ENCODE data around the gene SH2D4B. TPM values are rescaled to one million over a fixed set of nuclear protein-coding genes. Genes with fewer than 3 reads are reported as not detected.

SH2D4B gene
- total RNA-seq, 3 donors from 2014 or later = 0.15 to 0.16 TPM; not detected in 1

DNA sequence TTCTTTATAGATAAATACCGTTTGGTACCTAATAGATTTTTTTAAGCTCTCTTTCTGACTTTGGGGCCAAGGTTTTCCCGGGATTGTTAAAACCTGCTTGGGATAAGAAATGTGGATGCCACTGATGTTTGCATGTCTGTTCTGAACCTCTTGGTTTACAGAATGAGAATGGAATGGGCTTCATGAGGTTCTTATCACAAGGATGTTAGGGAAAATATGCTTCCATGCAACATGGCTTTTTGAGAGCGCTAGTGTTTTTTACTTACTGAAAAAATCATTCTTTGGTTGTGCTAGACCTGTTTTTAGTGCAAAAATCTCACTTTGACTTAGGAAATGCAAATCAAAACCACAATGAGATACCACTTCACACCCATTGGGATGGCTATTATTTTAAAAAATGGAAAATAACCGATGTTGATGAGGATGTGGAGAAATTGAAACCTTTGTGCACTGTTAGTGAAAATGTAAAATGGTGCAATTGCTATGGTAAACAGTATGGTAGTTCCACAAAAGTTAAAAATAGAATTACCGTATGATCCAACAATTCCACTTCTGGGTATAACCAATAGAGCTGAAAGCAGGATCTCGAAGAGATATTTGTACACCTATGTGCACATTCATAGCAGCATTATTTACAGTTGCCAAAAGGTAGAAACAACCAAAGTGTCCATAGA lies 44.7 kb upstream of the SH2D4B start:
- peak overlapping the region; percentile 26 to 66 for H3K27ac ChIP-seq
- no peaks in the 10 kb centered on the region for H3K27me3 ChIP-seq
- TF ChIP-seq, protein P1, sequence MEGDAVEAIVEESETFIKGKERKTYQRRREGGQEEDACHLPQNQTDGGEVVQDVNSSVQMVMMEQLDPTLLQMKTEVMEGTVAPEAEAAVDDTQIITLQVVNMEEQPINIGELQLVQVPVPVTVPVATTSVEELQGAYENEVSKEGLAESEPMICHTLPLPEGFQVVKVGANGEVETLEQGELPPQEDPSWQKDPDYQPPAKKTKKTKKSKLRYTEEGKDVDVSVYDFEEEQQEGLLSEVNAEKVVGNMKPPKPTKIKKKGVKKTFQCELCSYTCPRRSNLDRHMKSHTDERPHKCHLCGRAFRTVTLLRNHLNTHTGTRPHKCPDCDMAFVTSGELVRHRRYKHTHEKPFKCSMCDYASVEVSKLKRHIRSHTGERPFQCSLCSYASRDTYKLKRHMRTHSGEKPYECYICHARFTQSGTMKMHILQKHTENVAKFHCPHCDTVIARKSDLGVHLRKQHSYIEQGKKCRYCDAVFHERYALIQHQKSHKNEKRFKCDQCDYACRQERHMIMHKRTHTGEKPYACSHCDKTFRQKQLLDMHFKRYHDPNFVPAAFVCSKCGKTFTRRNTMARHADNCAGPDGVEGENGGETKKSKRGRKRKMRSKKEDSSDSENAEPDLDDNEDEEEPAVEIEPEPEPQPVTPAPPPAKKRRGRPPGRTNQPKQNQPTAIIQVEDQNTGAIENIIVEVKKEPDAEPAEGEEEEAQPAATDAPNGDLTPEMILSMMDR (IDR thresholded peaks at IDR 0.05) = no peak
- TF ChIP-seq POLR2AphosphoS5 (IDR thresholded peaks at IDR 0.05) (no peak), POLR2A (IDR thresholded peaks at IDR 0.05) (no peak)
- no peak for DNase-seq (ENCODE audit: low spot score in 2 of 2)
- H3K36me3 ChIP-seq = no peaks in the 10 kb centered on the region
- no peaks in the 10 kb centered on the region for H3K9me3 ChIP-seq
- no peak overlapping the region for H3K4me3 ChIP-seq
- peaks cover 10 to 16% of the 10 kb centered on the region in 2 donors for H3K4me1 ChIP-seq
- intact Hi-C loops (cut with DNase I; ENCODE audit: low total_unique reads) = no loop called here

- Histone ChIP-seq H3K36me3 (no peaks in the 10 kb centered on the region), H3K4me3 (no peak overlapping the region), H3K27me3 (no peaks in the 10 kb centered on the region), H3K4me1 (peaks cover 9 to 17% of the 10 kb centered on the region in 2 donors), H3K9me3 (no peaks in the 10 kb centered on the region), H3K27ac (peak overlapping the region; percentile 26 to 66)
- DNase-seq (ENCODE audit: low spot score in 2 of 2) = no peak
- TF ChIP-seq, protein P1 (IDR thresholded peaks at IDR 0.05) = no peak
- TF ChIP-seq POLR2A (IDR thresholded peaks at IDR 0.05) = no peak
- no peak for TF ChIP-seq POLR2AphosphoS5 (IDR thresholded peaks at IDR 0.05)
- intact Hi-C loops (cut with DNase I; ENCODE audit: low total_unique reads) = no loop called here
These were observed 44.1 kb upstream of the SH2D4B start for GRCh38 chr10:80493522-80494051.

DNA sequence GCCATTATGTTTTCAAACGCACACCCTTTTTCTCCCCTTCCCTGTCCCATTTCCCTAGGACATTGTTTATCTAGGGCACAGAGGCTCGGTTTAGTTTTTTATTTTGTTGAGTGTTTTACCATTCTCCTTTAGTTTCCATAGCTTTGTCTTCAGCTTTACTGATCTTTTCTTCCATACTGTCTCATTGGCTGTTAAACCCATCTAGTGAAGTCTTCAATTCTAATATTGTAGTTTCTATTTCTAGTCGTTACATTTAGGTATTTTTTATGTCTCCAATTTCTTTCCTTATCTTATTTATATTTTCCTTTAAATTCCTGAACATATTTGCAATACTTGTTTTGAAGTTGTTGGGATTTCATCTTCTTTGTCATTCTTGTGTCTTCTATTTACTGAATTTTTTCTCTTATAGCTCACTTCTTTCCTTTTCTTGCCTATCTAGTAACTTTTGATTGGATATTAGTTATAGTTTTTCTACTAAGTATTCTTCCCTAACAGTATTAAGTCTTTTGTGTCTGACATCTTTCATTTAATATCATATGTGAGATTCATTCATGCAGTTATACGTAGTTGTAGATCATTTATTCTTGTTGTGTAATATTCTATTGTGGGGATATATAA lies 41.0 kb upstream of the SH2D4B start:
- no peak for DNase-seq (ENCODE audit: low spot score in 2 of 2)
- TF ChIP-seq, protein P1 (IDR thresholded peaks at IDR 0.05) = no peak
- H3K27me3 ChIP-seq = no peaks in the 10 kb centered on the region
- no peaks in the 10 kb centered on the region for H3K36me3 ChIP-seq
- H3K4me1 ChIP-seq = peaks cover 22 to 36% of the 10 kb centered on the region in 2 donors
- intact Hi-C loops (cut with DNase I; ENCODE audit: low total_unique reads) = no loop called here
- H3K9me3 ChIP-seq = no peaks in the 10 kb centered on the region
- H3K4me3 ChIP-seq = no peak overlapping the region
- H3K27ac ChIP-seq = peak overlapping the region; percentile 92 to 96

DNA sequence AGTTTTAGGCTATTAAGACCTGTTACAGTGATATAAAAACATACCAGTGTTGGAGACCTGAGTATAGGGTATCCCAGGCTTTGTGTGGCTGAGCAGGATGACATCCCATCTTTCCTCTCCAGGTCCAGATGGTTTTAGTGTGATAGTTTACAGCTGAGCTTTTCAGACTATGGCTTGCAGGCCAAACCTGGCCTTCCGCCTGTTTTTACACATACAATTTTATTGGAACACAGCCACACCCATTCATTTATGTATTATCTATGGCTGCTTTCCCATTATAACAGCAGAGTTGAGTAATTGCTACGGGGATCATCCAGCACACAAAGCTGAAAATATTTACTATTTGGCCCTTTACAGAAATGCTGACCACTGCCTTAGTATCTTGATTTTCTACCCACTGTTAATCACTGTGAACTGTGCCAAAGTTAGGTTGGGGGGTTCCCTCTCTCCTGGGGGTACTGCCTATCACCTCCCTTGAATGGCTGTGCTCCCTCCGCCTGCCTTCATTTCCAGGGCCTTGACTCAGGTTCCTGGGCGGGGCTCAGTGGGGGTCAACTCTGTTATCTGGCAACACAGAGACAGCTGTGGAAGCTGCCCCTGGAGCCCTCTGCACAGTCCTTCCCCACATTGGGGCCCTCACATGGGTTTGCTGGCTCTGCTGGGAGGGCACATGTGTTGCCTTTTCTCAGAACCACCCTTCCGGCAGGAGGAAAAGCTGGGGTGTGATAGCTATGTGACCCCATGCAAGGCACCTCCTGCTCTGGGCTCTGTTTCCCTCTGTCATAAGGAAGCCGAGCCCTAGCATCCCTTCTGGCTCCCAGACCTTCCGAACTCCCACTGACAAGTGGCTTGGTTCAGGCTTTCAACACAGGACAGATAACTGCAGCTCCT lies 40.3 kb upstream of the SH2D4B start:
- TF ChIP-seq, protein P1 (IDR thresholded peaks at IDR 0.05) = no peak
- TF ChIP-seq POLR2AphosphoS5 (IDR thresholded peaks at IDR 0.05) = peak in 2 of 3 donors; percentile 20 to 50
- Histone ChIP-seq H3K27me3 (no peaks in the 10 kb centered on the region), H3K9me3 (no peaks in the 10 kb centered on the region), H3K27ac (peak overlapping the region; percentile 92 to 96), H3K36me3 (no peaks in the 10 kb centered on the region), H3K4me3 (no peak overlapping the region), H3K4me1 (peaks cover 22 to 42% of the 10 kb centered on the region in 2 donors)
- DNase-seq (ENCODE audit: low spot score in 2 of 2) = no peak
- intact Hi-C loops (cut with DNase I; ENCODE audit: low total_unique reads) = no loop called here

Measured in breast epithelium (tissue), 4 donors.